GM19438 (cell line): ENCODE measurements around the gene TANC2.

Source experiments
- ATAC-seq: cut with Tn5 transposase; IDR thresholded peaks from one replicate; pipeline ENCODE4 v1.9.1; 2021; ENCODE audit warnings: low read depth; ENCODE audit not compliant: unreplicated experiment

The TANC2 gene

GRCh38 chr17:62998665-62999393 lies 32.8 kb downstream of the TANC2 start:
- no peak for ATAC-seq

GRCh38 chr17:62999736-63000135 lies 33.7 kb downstream of the TANC2 start:
- ATAC-seq, result no peak

- no peak for ATAC-seq
These were observed 35.8 kb downstream of the TANC2 start for GRCh38 chr17:63001689-63002394.

DNA sequence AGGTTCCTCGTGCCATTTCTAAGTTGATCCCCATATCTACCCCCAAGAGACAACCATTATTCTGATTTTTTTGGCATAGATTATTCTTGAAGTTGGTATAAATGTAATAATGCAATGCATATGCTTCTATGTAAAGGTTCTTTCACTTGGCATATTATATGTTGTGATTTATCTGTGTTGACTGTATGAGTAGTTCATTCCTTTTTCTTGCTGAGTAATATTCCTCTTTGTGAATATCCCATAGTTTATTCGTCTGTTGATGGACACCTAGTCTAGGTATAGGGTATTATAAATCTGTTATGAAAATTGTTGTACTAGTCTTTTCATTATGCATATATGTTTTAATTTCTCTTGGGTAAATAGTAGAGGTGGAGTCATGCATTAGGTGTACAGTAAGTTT lies 36.6 kb downstream of the TANC2 start:
- ATAC-seq, result no peak

DNA sequence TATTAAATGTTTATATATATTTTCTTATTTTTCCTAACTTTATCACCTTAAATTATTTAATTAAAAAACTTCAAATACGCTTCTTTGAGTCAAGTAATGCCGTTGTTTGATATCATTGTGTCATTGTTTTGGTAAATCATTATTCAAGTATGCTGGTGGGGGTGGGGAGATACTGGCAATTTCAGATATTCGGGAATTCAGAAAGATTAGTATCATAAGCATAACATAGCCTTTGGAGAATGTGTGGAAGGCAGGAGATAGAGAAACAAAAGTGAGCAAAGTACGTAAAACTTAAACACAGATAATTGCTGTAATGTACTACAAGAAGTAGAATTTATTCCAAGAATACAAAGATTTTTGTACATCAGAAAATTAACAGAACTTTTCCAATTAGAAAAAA lies 49.8 kb downstream of the TANC2 start:
- no peak for ATAC-seq
